Natural killer cell (primary cell): ENCODE measurements around the gene CDH11. TPM values are rescaled to one million over a fixed set of nuclear protein-coding genes. Genes with fewer than 3 reads are reported as not detected.

Source experiments
- ATAC-seq, 3 donors: fragments of 150-1000 bp in 2 of 3; fragments of 200-7000 bp in 1 of 3; cut with Tn5 transposase; 1 replicate in 1 of 3; 2 replicates in 2 of 3; pipeline ENCODE4 v1.10.0; 2021; ENCODE audit warnings: mild to moderate bottlenecking in 2 of 3, moderate library complexity in 2 of 3
- DNase-seq, 2 donors: peaks; one replicate each; pipeline versions ENCODE4 v3.0.0 to v3.0.0-alpha.2; 2013 to 2021; ENCODE audit warnings: mixed read lengths in 1 of 2
- H3K27ac ChIP-seq: one replicate; pipeline ENCODE4 v1.5.1; 2013; ENCODE audit warnings: mild to moderate bottlenecking, low read length
- H3K27me3 ChIP-seq: one replicate; pipeline ENCODE4 v1.6.1; 2013; ENCODE audit warnings: low read length; ENCODE audit not compliant: control insufficient read depth, insufficient read depth
- H3K36me3 ChIP-seq: one replicate; pipeline ENCODE4 v1.6.1; 2013; ENCODE audit warnings: low read length; ENCODE audit not compliant: control insufficient read depth, insufficient read depth
- H3K4me1 ChIP-seq: one replicate; pipeline ENCODE4 v1.6.1; 2013; ENCODE audit warnings: low read length; ENCODE audit not compliant: control insufficient read depth, insufficient read depth
- H3K4me3 ChIP-seq: one replicate; pipeline ENCODE4 v1.5.1; 2013; ENCODE audit warnings: low read length
- H3K9me3 ChIP-seq: one replicate; pipeline ENCODE4 v1.6.1; 2013; ENCODE audit warnings: low read length; ENCODE audit not compliant: control insufficient read depth, insufficient read depth
- H3K27ac Mint-ChIP-seq, 2 donors: one replicate each; pipeline ENCODE4 v1.8.0; 2022; ENCODE audit warnings: mild to moderate bottlenecking in 2 of 2, mixed read lengths in 2 of 2, moderate library complexity in 1 of 2
- H3K27me3 Mint-ChIP-seq, 2 donors: one replicate each; pipeline ENCODE4 v1.8.0; 2022; ENCODE audit warnings: low read depth in 2 of 2, mixed read lengths in 2 of 2
- H3K36me3 Mint-ChIP-seq: one replicate; pipeline ENCODE4 v1.8.0; 2022; ENCODE audit warnings: mixed read lengths
- H3K4me1 Mint-ChIP-seq, 2 donors: one replicate each; pipeline ENCODE4 v1.8.0; 2022; ENCODE audit warnings: mixed read lengths in 2 of 2
- H3K4me3 Mint-ChIP-seq: one replicate; pipeline ENCODE4 v1.8.0; 2022; ENCODE audit warnings: mild to moderate bottlenecking, moderate library complexity, mixed read lengths
- H3K9me3 Mint-ChIP-seq, 2 donors: one replicate each; pipeline ENCODE4 v1.8.0; 2022; ENCODE audit warnings: mixed read lengths in 2 of 2
- CTCF ChIP-seq: fragments of 200-600 bp; IDR thresholded peaks from one replicate; pipeline ENCODE4 v1.8.0; 2022; ENCODE audit warnings: antibody characterized with exemption
- WGBS: methylation state at CpG from one replicate; pipeline ENCODE4 v1.1.7; 2013; ENCODE audit warnings: missing lambda C conversion rate; ENCODE audit not compliant: insufficient coverage; 5-methylcytosine and 5-hydroxymethylcytosine counted together
- intact Hi-C: fragments of 100-400 bp; cut with micrococcal nuclease; formaldehyde crosslinking; loops from one replicate; pipeline ENCODE4 v1.14.2; 2022
- total RNA-seq, 4 donors: library from RNA; stranded (reverse); fragments of 120-200 nt in 1 of 4; gene quantifications; one replicate each; pipeline versions ENCODE4 v1.2.3 to v1.2.4, GENCODE V29; 2013 to 2022

The CDH11 gene
- total RNA-seq: not detected
- not detected for total RNA-seq (2013)

GRCh38 chr16:65121870-65122723, at the start of gene CDH11:
CDH11 (minus strand) TSS chr16:65122063; CDS start chr16:65004869, 117,194 bp downstream.
- intact Hi-C loops: no loop called here
- DNase-seq: no peak
- Mint-ChIP-seq H3K27ac (no peak within 1 kb of the TSS), H3K4me1 (no peaks in the 10 kb centered on the region), H3K27me3 (peaks cover 24 to 27% of the 10 kb centered on the region in 2 donors), H3K36me3 (peaks cover 7% of the 10 kb centered on the region), H3K9me3 (no peaks in the 10 kb centered on the region), H3K4me3 (no peak within 1 kb of the TSS)
- Histone ChIP-seq H3K4me1 (peaks cover 3% of the 10 kb centered on the region), H3K27me3 (peaks cover 15% of the 10 kb centered on the region), H3K4me3 (no peak within 1 kb of the TSS), H3K9me3 (no peaks in the 10 kb centered on the region), H3K36me3 (no peaks in the 10 kb centered on the region), H3K27ac (no peak within 1 kb of the TSS)
- ATAC-seq: no peak
- TF ChIP-seq CTCF: no peak
- 3% methylated on average over 49 of the region's 69 CpGs for WGBS

GRCh38 chr16:65154321-65154720, 32.5 kb upstream of the CDH11 start:
- Histone ChIP-seq H3K27me3 (no peaks in the 10 kb centered on the region), H3K27ac (no peak overlapping the region), H3K9me3 (no peaks in the 10 kb centered on the region), H3K36me3 (no peaks in the 10 kb centered on the region), H3K4me3 (no peak overlapping the region), H3K4me1 (no peaks in the 10 kb centered on the region)
- DNase-seq (no peak), ATAC-seq (no peak)
- WGBS: 29% methylated on average over 3 of the region's 3 CpGs
- H3K27me3 Mint-ChIP-seq: no peaks in the 10 kb centered on the region
- intact Hi-C loops: no loop called here
- H3K36me3 Mint-ChIP-seq: no peaks in the 10 kb centered on the region
- no peaks in the 10 kb centered on the region for H3K4me1 Mint-ChIP-seq
- no peak overlapping the region for H3K27ac Mint-ChIP-seq
- H3K9me3 Mint-ChIP-seq: peaks cover 2 to 8% of the 10 kb centered on the region in 2 donors
- no peak overlapping the region for H3K4me3 Mint-ChIP-seq
- no peak for TF ChIP-seq CTCF

- Histone ChIP-seq H3K4me3 (no peak overlapping the region), H3K27ac (no peak overlapping the region), H3K4me1 (no peaks in the 10 kb centered on the region), H3K36me3 (no peaks in the 10 kb centered on the region), H3K9me3 (no peaks in the 10 kb centered on the region), H3K27me3 (no peaks in the 10 kb centered on the region)
- DNase-seq (no peak), ATAC-seq (no peak)
- intact Hi-C loops: no loop called here
- Mint-ChIP-seq H3K4me3 (no peak overlapping the region), H3K9me3 (peaks cover 2 to 10% of the 10 kb centered on the region in 2 donors), H3K4me1 (no peaks in the 10 kb centered on the region), H3K27me3 (no peaks in the 10 kb centered on the region), H3K36me3 (no peaks in the 10 kb centered on the region), H3K27ac (no peak overlapping the region)
- no peak for TF ChIP-seq CTCF
- 58% methylated on average over 1 of the region's 1 CpG for WGBS
Observed at GRCh38 chr16:65153365-65154105, 31.7 kb upstream of the CDH11 start.
